SK-N-SH (cell line): ENCODE data around the gene CKS1B. TPM values are rescaled to one million over a fixed set of nuclear protein-coding genes. Genes with fewer than 3 reads are reported as not detected.

Experiments used
- CTCF ChIA-PET: fragments of 300-600, 350-600 bp; formaldehyde crosslinking; extraction: SDS; loops from one replicate; lab custom pipeline; 2021; lab: Yijun Ruan, JAX
- POLR2A ChIA-PET: fragments of 350-600 bp; sonication (Branson Sonifier 250); formaldehyde crosslinking; extraction: SDS; loops from one replicate; lab custom pipeline; 2020; ENCODE audit warnings: antibody characterized with exemption, inconsistent platforms; lab: Yijun Ruan, JAX
- DNase-seq: peaks from one replicate; pipeline ENCODE4 v3.0.0; 2012
- H2AFZ ChIP-seq: fragments of 200-600 bp; sonication (generic); 2 replicates; pipeline ENCODE4 v1.8.1; 2016; ENCODE audit warnings: antibody characterized with exemption, mild to moderate bottlenecking, low read depth
- H3F3A ChIP-seq: fragments of 200-600 bp; sonication (generic); replicated peaks from 2 replicates; pipeline ENCODE3; 2016; ENCODE audit warnings: antibody characterized with exemption, mild to moderate bottlenecking; ENCODE audit not compliant: insufficient read depth
- H3K27ac ChIP-seq, 2 experiments: fragments of 200-500 bp in 1 of 2; fragments of 200-600 bp in 1 of 2; sonication (Bioruptor generic) in 1 of 2; sonication (generic), shearing (Covaris generic) in 1 of 2; 2 replicates each; pipeline versions ENCODE4 v1.5.1 to v1.6.1; 2014 to 2016; ENCODE audit warnings: low read depth in 2 of 2, inconsistent platforms in 1 of 2, low read length in 1 of 2, mild to moderate bottlenecking in 1 of 2, mixed read lengths in 1 of 2
- H3K27me3 ChIP-seq: fragments of 200-600 bp; sonication (generic), shearing (Covaris generic); 2 replicates; pipeline ENCODE4 v1.6.1; 2016; ENCODE audit warnings: mixed run types; ENCODE audit not compliant: insufficient read depth
- H3K36me3 ChIP-seq, 2 experiments: fragments of 200-500 bp in 1 of 2; fragments of 200-600 bp in 1 of 2; sonication (Bioruptor generic) in 1 of 2; sonication (generic) in 1 of 2; replicated peaks in 1 of 2; 2 replicates each; pipeline versions ENCODE3 to v1.5.1; 2014 to 2016; ENCODE audit warnings: low read length in 1 of 2, mild to moderate bottlenecking in 1 of 2; ENCODE audit not compliant: insufficient read depth in 2 of 2, control insufficient read depth in 1 of 2
- H3K4me1 ChIP-seq, 2 experiments: fragments of 200-500 bp in 1 of 2; fragments of 200-600 bp in 1 of 2; sonication (Bioruptor generic) in 1 of 2; sonication (generic), shearing (Covaris generic) in 1 of 2; 2 replicates each; pipeline versions ENCODE4 v1.5.1 to v1.6.1; 2014 to 2016; ENCODE audit warnings: low read depth in 1 of 2, low read length in 1 of 2, mixed run types in 1 of 2; ENCODE audit not compliant: insufficient read depth in 2 of 2, control insufficient read depth in 1 of 2
- H3K4me2 ChIP-seq: fragments of 200-600 bp; sonication (generic), shearing (Covaris generic); 2 replicates; pipeline ENCODE4 v1.6.1; 2017; ENCODE audit warnings: mixed run types
- H3K4me3 ChIP-seq, 2 experiments: fragments of 200-500 bp in 1 of 2; fragments of 200-600 bp in 1 of 2; sonication (Bioruptor generic) in 1 of 2; sonication (generic), shearing (Covaris generic) in 1 of 2; 2 replicates each; pipeline versions ENCODE4 v1.5.1 to v1.8.1; 2014 to 2016; ENCODE audit warnings: low read depth in 2 of 2, inconsistent platforms in 1 of 2, low read length in 1 of 2, mild to moderate bottlenecking in 1 of 2, mixed read lengths in 1 of 2, moderate library complexity in 1 of 2
- H3K79me2 ChIP-seq: fragments of 200-600 bp; sonication (generic); 2 replicates; pipeline ENCODE4 v1.8.1; 2017; ENCODE audit warnings: mild to moderate bottlenecking; ENCODE audit not compliant: insufficient read depth
- H3K9ac ChIP-seq: fragments of 200-600 bp; sonication (generic); 2 replicates; pipeline ENCODE4 v1.6.1; 2017; ENCODE audit warnings: mixed run types
- H3K9me2 ChIP-seq: fragments of 200-600 bp; sonication (generic); 2 replicates; pipeline ENCODE4 v1.6.1; 2017; ENCODE audit warnings: mixed run types
- H3K9me3 ChIP-seq: fragments of 200-600 bp; sonication (generic); 2 replicates; pipeline ENCODE4 v1.6.1; 2017; ENCODE audit warnings: mixed run types, mild to moderate bottlenecking, moderate library complexity
- H4K20me1 ChIP-seq: fragments of 200-600 bp; sonication (generic); 2 replicates; pipeline ENCODE4 v1.6.1; 2017; ENCODE audit warnings: mild to moderate bottlenecking, mixed run types; ENCODE audit not compliant: insufficient read depth
- CHD2 ChIP-seq: fragments of 150-350 bp; IDR thresholded peaks from 2 replicates; pipeline ENCODE4 v1.6.1; 2018; ENCODE audit warnings: low read length; ENCODE audit not compliant: partially characterized antibody
- ELF1 ChIP-seq: IDR thresholded peaks from 2 replicates; pipeline ENCODE4 v1.4.0; 2012
- EZH2phosphoT487 ChIP-seq: fragments of 200-600 bp; sonication (generic); IDR thresholded peaks from 2 replicates; pipeline ENCODE4 v1.6.1; 2017; ENCODE audit warnings: low read depth, mixed run types, mild to moderate bottlenecking, antibody characterized with exemption, moderate library complexity, borderline replicate concordance
- FOSL2 ChIP-seq: IDR thresholded peaks from 2 replicates; pipeline ENCODE4 v1.4.0; 2012; ENCODE audit warnings: low read depth, mild to moderate bottlenecking, moderate library complexity, borderline replicate concordance
- FOXJ3 ChIP-seq: sonication (generic); formaldehyde crosslinking; IDR thresholded peaks from 2 replicates; pipeline ENCODE4 v1.5.1; 2020; ENCODE audit warnings: mild to moderate bottlenecking, missing genetic modification reagents
- FOXM1 ChIP-seq: IDR thresholded peaks from 2 replicates; pipeline ENCODE4 v1.4.0; 2012; ENCODE audit warnings: low read depth, mild to moderate bottlenecking
- JUND ChIP-seq: IDR thresholded peaks from 2 replicates; pipeline ENCODE4 v1.4.0; 2012
- MXI1 ChIP-seq: IDR thresholded peaks from 2 replicates; pipeline ENCODE4 v1.6.1; 2012; ENCODE audit warnings: mild to moderate bottlenecking, low read depth, low read length, improper control_type of control experiment
- NRF1 ChIP-seq: IDR thresholded peaks from 2 replicates; pipeline ENCODE4 v1.6.1; 2012; ENCODE audit warnings: low read depth, mild to moderate bottlenecking, low read length
- RAD21 ChIP-seq: IDR thresholded peaks from 2 replicates; pipeline ENCODE4 v1.6.1; 2012; ENCODE audit warnings: mild to moderate bottlenecking, low read length
- RFX5 ChIP-seq: IDR thresholded peaks from 2 replicates; pipeline ENCODE4 v1.6.1; 2012; ENCODE audit warnings: mild to moderate bottlenecking, improper control_type of control experiment, low read length
- TAF1 ChIP-seq: IDR thresholded peaks from 2 replicates; pipeline ENCODE4 v1.6.1; 2012; ENCODE audit warnings: low read depth, mild to moderate bottlenecking, low read length, moderate library complexity, borderline replicate concordance
- TCF12 ChIP-seq: IDR thresholded peaks from 2 replicates; pipeline ENCODE4 v1.4.0; 2012
- WGBS: methylation state at CpG from one replicate; pipeline ENCODE4 v1.1.6; 2017; ENCODE audit warnings: low lambda C conversion rate; 5-methylcytosine and 5-hydroxymethylcytosine counted together
- polyA plus RNA-seq, 3 experiments: library from polyadenylated mRNA; depleted of rRNA; stranded (reverse); fragments of >200 nt; gene quantifications; 2 replicates each; pipeline ENCODE4 v1.2.3, GENCODE V29; 2012
- TF ChIP-seq, protein P1 (sequence below): IDR thresholded peaks from 2 replicates; pipeline ENCODE4 v1.4.0; 2012; ENCODE audit warnings: low read depth, borderline replicate concordance
- TF ChIP-seq, protein P2 (sequence below): IDR thresholded peaks from 2 replicates; pipeline ENCODE4 v1.4.0; 2012; ENCODE audit warnings: low read depth
- TF ChIP-seq, protein P3 (sequence below): IDR thresholded peaks from 2 replicates; pipeline ENCODE4; 2012
- TF ChIP-seq, protein P4 (sequence below): fragments of 150-350 bp; IDR thresholded peaks from 2 replicates; pipeline ENCODE4 v1.6.1; 2016; ENCODE audit warnings: mild to moderate bottlenecking, low read depth, low read length

The CKS1B gene
- polyA plus RNA-seq, 1 of the 3 experiments (the other 2 are of a cell fraction): 308 TPM

DNA sequence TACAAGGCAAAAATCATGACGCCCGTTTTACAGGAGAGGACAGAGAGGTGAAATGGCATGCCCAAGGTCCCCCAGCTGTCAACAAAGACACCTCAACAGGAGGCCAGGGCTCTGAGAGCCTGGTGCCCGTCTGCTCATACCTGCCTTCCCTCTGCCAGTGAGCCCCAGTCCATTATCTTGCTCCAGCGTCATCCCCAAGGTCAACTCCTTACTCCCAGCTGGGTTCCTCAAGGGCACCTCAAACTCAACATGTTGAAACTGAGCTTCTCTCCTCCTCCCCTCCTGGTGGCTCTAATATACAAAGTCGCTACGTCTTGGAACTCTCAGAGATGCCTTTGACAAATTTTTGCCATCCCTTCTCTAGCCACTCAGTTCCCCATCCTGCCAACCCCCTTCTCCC, 21.8 kb upstream of the CKS1B start:
- TF ChIP-seq ELF1 (no peak), NRF1 (no peak), FOXJ3 (CRISPR knock-in tag) (no peak), JUND (no peak), FOXM1 (no peak), MXI1 (no peak), RAD21 (no peak), TAF1 (no peak), CHD2 (no peak), TCF12 (no peak), RFX5 (no peak), EZH2phosphoT487 (no peak), FOSL2 (no peak)
- TF ChIP-seq, protein P1, sequence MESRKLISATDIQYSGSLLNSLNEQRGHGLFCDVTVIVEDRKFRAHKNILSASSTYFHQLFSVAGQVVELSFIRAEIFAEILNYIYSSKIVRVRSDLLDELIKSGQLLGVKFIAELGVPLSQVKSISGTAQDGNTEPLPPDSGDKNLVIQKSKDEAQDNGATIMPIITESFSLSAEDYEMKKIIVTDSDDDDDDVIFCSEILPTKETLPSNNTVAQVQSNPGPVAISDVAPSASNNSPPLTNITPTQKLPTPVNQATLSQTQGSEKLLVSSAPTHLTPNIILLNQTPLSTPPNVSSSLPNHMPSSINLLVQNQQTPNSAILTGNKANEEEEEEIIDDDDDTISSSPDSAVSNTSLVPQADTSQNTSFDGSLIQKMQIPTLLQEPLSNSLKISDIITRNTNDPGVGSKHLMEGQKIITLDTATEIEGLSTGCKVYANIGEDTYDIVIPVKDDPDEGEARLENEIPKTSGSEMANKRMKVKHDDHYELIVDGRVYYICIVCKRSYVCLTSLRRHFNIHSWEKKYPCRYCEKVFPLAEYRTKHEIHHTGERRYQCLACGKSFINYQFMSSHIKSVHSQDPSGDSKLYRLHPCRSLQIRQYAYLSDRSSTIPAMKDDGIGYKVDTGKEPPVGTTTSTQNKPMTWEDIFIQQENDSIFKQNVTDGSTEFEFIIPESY: no peak
- TF ChIP-seq, protein P2, sequence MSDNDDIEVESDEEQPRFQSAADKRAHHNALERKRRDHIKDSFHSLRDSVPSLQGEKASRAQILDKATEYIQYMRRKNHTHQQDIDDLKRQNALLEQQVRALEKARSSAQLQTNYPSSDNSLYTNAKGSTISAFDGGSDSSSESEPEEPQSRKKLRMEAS: no peak
- TF ChIP-seq, protein P3, sequence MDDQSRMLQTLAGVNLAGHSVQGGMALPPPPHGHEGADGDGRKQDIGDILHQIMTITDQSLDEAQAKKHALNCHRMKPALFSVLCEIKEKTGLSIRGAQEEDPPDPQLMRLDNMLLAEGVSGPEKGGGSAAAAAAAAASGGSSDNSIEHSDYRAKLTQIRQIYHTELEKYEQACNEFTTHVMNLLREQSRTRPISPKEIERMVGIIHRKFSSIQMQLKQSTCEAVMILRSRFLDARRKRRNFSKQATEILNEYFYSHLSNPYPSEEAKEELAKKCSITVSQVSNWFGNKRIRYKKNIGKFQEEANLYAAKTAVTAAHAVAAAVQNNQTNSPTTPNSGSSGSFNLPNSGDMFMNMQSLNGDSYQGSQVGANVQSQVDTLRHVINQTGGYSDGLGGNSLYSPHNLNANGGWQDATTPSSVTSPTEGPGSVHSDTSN: no peak
- TF ChIP-seq, protein P4, sequence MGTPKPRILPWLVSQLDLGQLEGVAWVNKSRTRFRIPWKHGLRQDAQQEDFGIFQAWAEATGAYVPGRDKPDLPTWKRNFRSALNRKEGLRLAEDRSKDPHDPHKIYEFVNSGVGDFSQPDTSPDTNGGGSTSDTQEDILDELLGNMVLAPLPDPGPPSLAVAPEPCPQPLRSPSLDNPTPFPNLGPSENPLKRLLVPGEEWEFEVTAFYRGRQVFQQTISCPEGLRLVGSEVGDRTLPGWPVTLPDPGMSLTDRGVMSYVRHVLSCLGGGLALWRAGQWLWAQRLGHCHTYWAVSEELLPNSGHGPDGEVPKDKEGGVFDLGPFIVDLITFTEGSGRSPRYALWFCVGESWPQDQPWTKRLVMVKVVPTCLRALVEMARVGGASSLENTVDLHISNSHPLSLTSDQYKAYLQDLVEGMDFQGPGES: no peak
- Histone ChIP-seq H3F3A (peaks cover 8% of the 10 kb centered on the region), H3K36me3 (peaks cover 0 to 15% of the 10 kb centered on the region in 2 experiments), H2AFZ (no peak overlapping the region), H3K9me2 (no peaks in the 10 kb centered on the region), H3K4me2 (no peak overlapping the region), H3K9ac (no peak overlapping the region), H3K27me3 (no peaks in the 10 kb centered on the region), H3K9me3 (no peaks in the 10 kb centered on the region), H3K79me2 (no peaks in the 10 kb centered on the region), H3K27ac (no peak overlapping the region), H3K4me1 (peaks cover 0 to 42% of the 10 kb centered on the region in 2 experiments; a peak in 3 of 4 replicates), H3K4me3 (no peak overlapping the region), H4K20me1 (no peaks in the 10 kb centered on the region)
- WGBS: 82% methylated on average over 6 of the region's 6 CpGs
- no peak for DNase-seq
- ChIA-PET POLR2A (interaction anchor here (1.6 kb wide), 1 partner anchor 8 kb away, joined by 5 read pairs; the partner anchor contains the start of gene PYGO2), CTCF (interaction anchor here (0.9 to 37.5 kb wide), 7 partner anchors 9 to 393 kb away, joined by 3 to 640 read pairs (median 4); partner anchors contain the start of genes LENEP, PYGO2 and ZBTB7B)
